Measurements from ENCODE around the gene PTPRD.

GRCh38 chr9:9483175-9483574 lies 1129.6 kb downstream of the PTPRD start:
- TF ChIP-seq POLR2AphosphoS5 (IDR thresholded peaks at IDR 0.05; ENCODE audit: borderline replicate concordance, low read depth, low read length) (no peak), EZH2 (IDR thresholded peaks at IDR 0.05) (no peak)
